H9 (cell line): ENCODE measurements around the gene PAXX. TPM values are rescaled to one million over a fixed set of nuclear protein-coding genes. Genes with fewer than 3 reads are reported as not detected.
A peak's percentile ranks its signal among the peaks of the same experiment; 100 is the strongest.

ENCODE experiments used
- DNase-seq: peaks from one replicate; pipeline ENCODE4 v3.0.0-alpha.2; 2017
- H2AFZ ChIP-seq: one replicate; pipeline ENCODE4 v1.6.1; 2013; ENCODE audit warnings: mild to moderate bottlenecking, low read length, control low read depth, moderate library complexity
- H2AK5ac ChIP-seq: 2 replicates; pipeline ENCODE4 v1.6.1; 2013; ENCODE audit warnings: low read length, control low read depth, mixed read lengths; ENCODE audit not compliant: insufficient read length
- H2BK120ac ChIP-seq: one replicate; pipeline ENCODE4 v1.6.1; 2013; ENCODE audit warnings: low read depth, mild to moderate bottlenecking, low read length, control low read depth, inconsistent platforms; ENCODE audit not compliant: poor library complexity, severe bottlenecking
- H2BK12ac ChIP-seq: 2 replicates; pipeline ENCODE4 v1.6.1; 2013; ENCODE audit warnings: low read length, control low read depth, mixed read lengths, low read depth; ENCODE audit not compliant: insufficient read length
- H2BK15ac ChIP-seq: 2 replicates; pipeline ENCODE4 v1.6.1; 2013; ENCODE audit warnings: low read depth, low read length, control low read depth
- H2BK20ac ChIP-seq: one replicate; pipeline ENCODE4 v1.6.1; 2013; ENCODE audit warnings: low read depth, mild to moderate bottlenecking, low read length, control low read depth, inconsistent platforms; ENCODE audit not compliant: poor library complexity, severe bottlenecking
- H2BK5ac ChIP-seq: 2 replicates; pipeline ENCODE4 v1.6.1; 2013; ENCODE audit warnings: low read length, control low read depth, mixed read lengths; ENCODE audit not compliant: insufficient read length
- H3K14ac ChIP-seq: 2 replicates; pipeline ENCODE4 v1.6.1; 2013; ENCODE audit warnings: low read length, control low read depth; ENCODE audit not compliant: insufficient read depth
- H3K18ac ChIP-seq: 2 replicates; pipeline ENCODE4 v1.6.1; 2013; ENCODE audit warnings: low read depth, mild to moderate bottlenecking, mixed read lengths, low read length, control low read depth; ENCODE audit not compliant: insufficient read length
- H3K23ac ChIP-seq: 2 replicates; pipeline ENCODE4 v1.6.1; 2013; ENCODE audit warnings: low read length, control low read depth, mixed read lengths, low read depth; ENCODE audit not compliant: insufficient read length
- H3K23me2 ChIP-seq: 2 replicates; pipeline ENCODE4 v1.6.1; 2013; ENCODE audit warnings: low read depth, mild to moderate bottlenecking, mixed read lengths, low read length, control low read depth; ENCODE audit not compliant: insufficient read length, poor library complexity, severe bottlenecking
- H3K27ac ChIP-seq: 2 replicates; pipeline ENCODE4 v1.5.1; 2013; ENCODE audit warnings: low read length, control low read depth, mixed read lengths, low read depth; ENCODE audit not compliant: insufficient read length
- H3K27me3 ChIP-seq: 2 replicates; pipeline ENCODE4 v1.6.1; 2013; ENCODE audit warnings: low read length, control low read depth, inconsistent platforms; ENCODE audit not compliant: insufficient read depth
- H3K4ac ChIP-seq: 2 replicates; pipeline ENCODE4 v1.6.1; 2013; ENCODE audit warnings: low read depth, mild to moderate bottlenecking, control low read depth, inconsistent platforms, low read length, moderate library complexity
- H3K4me1 ChIP-seq: 2 replicates; pipeline ENCODE4 v1.6.1; 2013; ENCODE audit warnings: low read length, control low read depth, inconsistent platforms; ENCODE audit not compliant: insufficient read depth
- H3K4me2 ChIP-seq: 2 replicates; pipeline ENCODE4 v1.6.1; 2013; ENCODE audit warnings: low read length, control low read depth, mixed read lengths; ENCODE audit not compliant: insufficient read length, insufficient read depth
- H3K56ac ChIP-seq: 2 replicates; pipeline ENCODE4 v1.6.1; 2013; ENCODE audit warnings: low read depth, mild to moderate bottlenecking, mixed read lengths, low read length, control low read depth; ENCODE audit not compliant: insufficient read length
- H3K79me1 ChIP-seq: 2 replicates; pipeline ENCODE4 v1.6.1; 2013; ENCODE audit warnings: low read depth, mild to moderate bottlenecking, moderate library complexity, low read length, control low read depth, inconsistent platforms; ENCODE audit not compliant: insufficient read depth, poor library complexity, severe bottlenecking
- H3K79me2 ChIP-seq: 2 replicates; pipeline ENCODE4 v1.6.1; 2013; ENCODE audit warnings: low read length, control low read depth, inconsistent platforms; ENCODE audit not compliant: insufficient read depth
- H3K9ac ChIP-seq: 2 replicates; pipeline ENCODE4 v1.6.1; 2013; ENCODE audit warnings: low read length, control low read depth, mixed read lengths; ENCODE audit not compliant: insufficient read length; ENCODE audit errors: extremely low read depth
- H3K9me3 ChIP-seq: one replicate; pipeline ENCODE4 v1.6.1; 2013; ENCODE audit warnings: low read depth, low read length, inconsistent platforms; ENCODE audit not compliant: control insufficient read depth
- H3T11ph ChIP-seq: one replicate; pipeline ENCODE4 v1.6.1; 2013; ENCODE audit warnings: mild to moderate bottlenecking, low read length, control low read depth, inconsistent platforms
- H4K20me1 ChIP-seq: one replicate; pipeline ENCODE4 v1.6.1; 2013; ENCODE audit not compliant: control insufficient read depth, insufficient read length, insufficient read depth
- H4K5ac ChIP-seq: 2 replicates; pipeline ENCODE4 v1.6.1; 2013; ENCODE audit warnings: low read depth, mild to moderate bottlenecking, mixed read lengths, low read length, control low read depth; ENCODE audit not compliant: insufficient read length
- H4K8ac ChIP-seq: replicated peaks from 2 replicates; pipeline ENCODE4 v1.6.1; 2013; ENCODE audit warnings: low read length, control low read depth, mixed read lengths, low read depth; ENCODE audit not compliant: insufficient read length
- H4K91ac ChIP-seq: 2 replicates; pipeline ENCODE4 v1.6.1; 2013; ENCODE audit warnings: low read depth, mild to moderate bottlenecking, moderate library complexity, mixed read lengths, low read length, control low read depth; ENCODE audit not compliant: insufficient read length
- H3K27ac Mint-ChIP-seq, 3 experiments: 2 replicates in 2 of 3; 3 replicates in 1 of 3; pipeline ENCODE4 v1.8.0; 2020 to 2021; ENCODE audit warnings: mixed read lengths in 3 of 3, mild to moderate bottlenecking in 1 of 3, moderate library complexity in 1 of 3
- H3K27me3 Mint-ChIP-seq: 2 replicates; pipeline ENCODE4 v1.8.0; 2021; ENCODE audit warnings: low read depth, mild to moderate bottlenecking, moderate library complexity, mixed read lengths
- H3K36me3 Mint-ChIP-seq, 3 experiments: 2 replicates in 2 of 3; 3 replicates in 1 of 3; pipeline ENCODE4 v1.8.0; 2020 to 2021; ENCODE audit warnings: low read depth in 3 of 3, mixed read lengths in 3 of 3; ENCODE audit not compliant: insufficient read depth in 1 of 3
- H3K4me1 Mint-ChIP-seq, 2 experiments: 2 replicates each; pipeline ENCODE4 v1.8.0; 2020; ENCODE audit warnings: mixed read lengths in 2 of 2
- H3K4me3 Mint-ChIP-seq, 2 experiments: 2 replicates in 1 of 2; 3 replicates in 1 of 2; pipeline ENCODE4 v1.8.0; 2020 to 2021; ENCODE audit warnings: mild to moderate bottlenecking in 2 of 2, mixed read lengths in 2 of 2, moderate library complexity in 1 of 2
- H3K9me3 Mint-ChIP-seq, 2 experiments: 2 replicates in 1 of 2; 3 replicates in 1 of 2; pipeline ENCODE4 v1.8.0; 2020; ENCODE audit warnings: mild to moderate bottlenecking in 2 of 2, mixed read lengths in 2 of 2, moderate library complexity in 1 of 2
- WGBS: extraction: QIAGEN DNeasy Blood & Tissue Kit; methylation state at CpG from one replicate; pipeline ENCODE4 v1.1.7; 2013; ENCODE audit warnings: missing lambda C conversion rate, low lambda C conversion rate, mixed read lengths; ENCODE audit not compliant: insufficient read length; ENCODE audit errors: extremely low coverage; 5-methylcytosine and 5-hydroxymethylcytosine counted together
- total RNA-seq: library from RNA; stranded (reverse); gene quantifications from 2 replicates; pipeline ENCODE4 v1.2.1, GENCODE V29; 2021
- TF ChIP-seq, protein P1 (sequence below): fragments of 200-600 bp; sonication (generic); conservative IDR thresholded peaks from 3 replicates; pipeline ENCODE4 v1.8.0; 2021; ENCODE audit warnings: antibody characterized with exemption, mild to moderate bottlenecking

The PAXX gene
- total RNA-seq, 1 experiment from 2014 or later: 51.2 TPM

DNA sequence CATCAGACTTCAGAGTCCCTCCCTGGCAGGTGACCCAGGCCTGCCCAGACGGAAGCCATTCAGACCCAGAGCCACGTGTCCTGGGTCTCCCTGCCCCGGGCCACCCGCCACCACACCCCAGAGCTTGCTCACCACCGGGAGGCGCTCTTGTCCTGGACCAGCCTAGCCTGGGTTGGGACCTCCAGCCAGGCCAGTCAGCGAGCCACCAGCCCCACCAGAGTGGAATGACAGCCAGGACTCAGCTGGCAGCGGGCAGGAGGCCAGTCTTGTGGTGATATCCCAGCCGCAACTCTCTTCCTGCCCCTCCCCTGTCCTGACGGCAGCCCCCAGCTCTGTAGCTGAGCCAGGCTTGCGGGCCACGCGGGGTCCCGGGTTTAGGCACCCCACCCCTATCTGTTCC lies 16.6 kb upstream of the PAXX start:
- H3K4me3 Mint-ChIP-seq: peak overlapping the region in 1 of 2 experiments; percentile 23; a peak in 1 of 5 replicates
- H2AK5ac ChIP-seq: no peak overlapping the region
- no peak overlapping the region for H3K27ac ChIP-seq
- H3K4me2 ChIP-seq: no peak overlapping the region
- H3K27ac Mint-ChIP-seq: no peak overlapping the region
- H2BK12ac ChIP-seq: no peak overlapping the region
- H3K56ac ChIP-seq: no peak overlapping the region
- no peak overlapping the region for H4K8ac ChIP-seq
- no peak overlapping the region for H4K5ac ChIP-seq
- H3K4me1 ChIP-seq: no peaks in the 10 kb centered on the region; the same call in 1 of the 2 replicates
- H3K36me3 Mint-ChIP-seq: 0 out of 7 replicates have a peak, but pooled peaks cover 0 to 1% (median 0%) of the 10 kb centered on the region in 3 experiments
- peaks cover 9% of the 10 kb centered on the region for H3K23me2 ChIP-seq
- no peak overlapping the region for H3T11ph ChIP-seq
- H2BK20ac ChIP-seq: no peak overlapping the region
- H3K14ac ChIP-seq: no peak overlapping the region
- no peak overlapping the region for H2BK5ac ChIP-seq
- H3K27me3 ChIP-seq: no peaks in the 10 kb centered on the region
- H2BK120ac ChIP-seq: no peak overlapping the region
- H3K27me3 Mint-ChIP-seq: peaks cover 7% of the 10 kb centered on the region
- WGBS: no CpG with 5 or more reads among the region's 14 CpGs
- H2AFZ ChIP-seq: no peak overlapping the region
- H2BK15ac ChIP-seq: no peak overlapping the region
- H3K9ac ChIP-seq: no peak overlapping the region
- H3K79me2 ChIP-seq: no peaks in the 10 kb centered on the region
- no peaks in the 10 kb centered on the region for H3K79me1 ChIP-seq
- no peak overlapping the region for H3K18ac ChIP-seq
- no peak overlapping the region for H3K23ac ChIP-seq
- peaks cover 2 to 14% of the 10 kb centered on the region in 2 experiments for H3K4me1 Mint-ChIP-seq
- TF ChIP-seq, protein P1, sequence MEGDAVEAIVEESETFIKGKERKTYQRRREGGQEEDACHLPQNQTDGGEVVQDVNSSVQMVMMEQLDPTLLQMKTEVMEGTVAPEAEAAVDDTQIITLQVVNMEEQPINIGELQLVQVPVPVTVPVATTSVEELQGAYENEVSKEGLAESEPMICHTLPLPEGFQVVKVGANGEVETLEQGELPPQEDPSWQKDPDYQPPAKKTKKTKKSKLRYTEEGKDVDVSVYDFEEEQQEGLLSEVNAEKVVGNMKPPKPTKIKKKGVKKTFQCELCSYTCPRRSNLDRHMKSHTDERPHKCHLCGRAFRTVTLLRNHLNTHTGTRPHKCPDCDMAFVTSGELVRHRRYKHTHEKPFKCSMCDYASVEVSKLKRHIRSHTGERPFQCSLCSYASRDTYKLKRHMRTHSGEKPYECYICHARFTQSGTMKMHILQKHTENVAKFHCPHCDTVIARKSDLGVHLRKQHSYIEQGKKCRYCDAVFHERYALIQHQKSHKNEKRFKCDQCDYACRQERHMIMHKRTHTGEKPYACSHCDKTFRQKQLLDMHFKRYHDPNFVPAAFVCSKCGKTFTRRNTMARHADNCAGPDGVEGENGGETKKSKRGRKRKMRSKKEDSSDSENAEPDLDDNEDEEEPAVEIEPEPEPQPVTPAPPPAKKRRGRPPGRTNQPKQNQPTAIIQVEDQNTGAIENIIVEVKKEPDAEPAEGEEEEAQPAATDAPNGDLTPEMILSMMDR: peak; percentile 70
- H4K20me1 ChIP-seq: no peaks in the 10 kb centered on the region
- no peaks in the 10 kb centered on the region for H3K9me3 Mint-ChIP-seq
- no peaks in the 10 kb centered on the region for H3K9me3 ChIP-seq
- H3K4ac ChIP-seq: no peak overlapping the region
- H4K91ac ChIP-seq: no peak overlapping the region
- DNase-seq: peak; percentile 83
